ENCODE measurements around the gene MSI2. TPM values are rescaled to one million over a fixed set of nuclear protein-coding genes. Genes with fewer than 3 reads are reported as not detected.
A peak's percentile ranks its signal among the peaks of the same experiment; 100 is the strongest.

MSI2 gene
- total RNA-seq, 1 donor from 2014 or later: 24.2 TPM

GRCh38 chr17:57582881-57583756 is 326.8 kb downstream of the MSI2 start:
- ATAC-seq (no peak), DNase-seq (ENCODE audit: low spot score) (no peak)

- ATAC-seq: no peak
- no peak for DNase-seq (ENCODE audit: low spot score)
Measured at GRCh38 chr17:57584050-57584551, 327.8 kb downstream of the MSI2 start.

GRCh38 chr17:57585341-57586195 is 329.2 kb downstream of the MSI2 start:
- no peak for DNase-seq (ENCODE audit: low spot score)
- ATAC-seq: no peak

GRCh38 chr17:57586196-57586740 is 329.9 kb downstream of the MSI2 start:
- ATAC-seq: no peak
- no peak for DNase-seq (ENCODE audit: low spot score)

GRCh38 chr17:57586742-57587141 is 330.4 kb downstream of the MSI2 start:
- ATAC-seq: no peak
- DNase-seq (ENCODE audit: low spot score): no peak

GRCh38 chr17:57587193-57587969 is 331.1 kb downstream of the MSI2 start:
- DNase-seq (ENCODE audit: low spot score) (no peak), ATAC-seq (no peak)

- DNase-seq (ENCODE audit: low spot score) (no peak), ATAC-seq (no peak)
Measured at GRCh38 chr17:57588086-57588485, 331.8 kb downstream of the MSI2 start.

GRCh38 chr17:57589151-57590034 is 333.1 kb downstream of the MSI2 start:
- ATAC-seq: no peak

GRCh38 chr17:57593739-57594462 is 337.6 kb downstream of the MSI2 start:
- no peak for ATAC-seq
- DNase-seq (ENCODE audit: low spot score): no peak

More at GRCh38 chr17:57589151-57590034, 333.1 kb downstream of the MSI2 start:
- DNase-seq (ENCODE audit: low spot score): no peak

GRCh38 chr17:57594767-57595166 is 338.4 kb downstream of the MSI2 start:
- ATAC-seq: no peak
- no peak for DNase-seq (ENCODE audit: low spot score)

- no peak for ATAC-seq
- no peak for DNase-seq (ENCODE audit: low spot score)
Measured at GRCh38 chr17:57595426-57595825, 339.1 kb downstream of the MSI2 start.

GRCh38 chr17:57595947-57596695 is 339.8 kb downstream of the MSI2 start:
- ATAC-seq (no peak), DNase-seq (ENCODE audit: low spot score) (no peak)

- no peak for DNase-seq (ENCODE audit: low spot score)
- ATAC-seq: no peak
Measured at GRCh38 chr17:57597101-57597500, 340.8 kb downstream of the MSI2 start.

- DNase-seq (ENCODE audit: low spot score): peak; percentile 54
- peak; percentile 87 for ATAC-seq
Measured at GRCh38 chr17:57597531-57598453, 341.5 kb downstream of the MSI2 start.

- DNase-seq (ENCODE audit: low spot score): no peak
- ATAC-seq: no peak
Measured at GRCh38 chr17:57599271-57600045, 343.1 kb downstream of the MSI2 start.

- no peak for DNase-seq (ENCODE audit: low spot score)
Measured at GRCh38 chr17:57600074-57600473, 343.8 kb downstream of the MSI2 start.

More at GRCh38 chr17:57600074-57600473, 343.8 kb downstream of the MSI2 start:
- no peak for ATAC-seq
